ENCODE data around the gene PTTG1IP. TPM values are rescaled to one million over a fixed set of nuclear protein-coding genes. Genes with fewer than 3 reads are reported as not detected.
A peak's percentile ranks its signal among the peaks of the same experiment; 100 is the strongest.

Gene PTTG1IP
- total RNA-seq, 1 donor = 245 TPM

GRCh38 chr21:44907966-44908895 is 34.7 kb upstream of the PTTG1IP start:
- peak overlapping the region; percentile 15 for H3K4me3 ChIP-seq (ENCODE audit: low read depth, low read length)
- DNase-seq (ENCODE audit: low read depth) = peak; percentile 47
- TF ChIP-seq, protein P1, sequence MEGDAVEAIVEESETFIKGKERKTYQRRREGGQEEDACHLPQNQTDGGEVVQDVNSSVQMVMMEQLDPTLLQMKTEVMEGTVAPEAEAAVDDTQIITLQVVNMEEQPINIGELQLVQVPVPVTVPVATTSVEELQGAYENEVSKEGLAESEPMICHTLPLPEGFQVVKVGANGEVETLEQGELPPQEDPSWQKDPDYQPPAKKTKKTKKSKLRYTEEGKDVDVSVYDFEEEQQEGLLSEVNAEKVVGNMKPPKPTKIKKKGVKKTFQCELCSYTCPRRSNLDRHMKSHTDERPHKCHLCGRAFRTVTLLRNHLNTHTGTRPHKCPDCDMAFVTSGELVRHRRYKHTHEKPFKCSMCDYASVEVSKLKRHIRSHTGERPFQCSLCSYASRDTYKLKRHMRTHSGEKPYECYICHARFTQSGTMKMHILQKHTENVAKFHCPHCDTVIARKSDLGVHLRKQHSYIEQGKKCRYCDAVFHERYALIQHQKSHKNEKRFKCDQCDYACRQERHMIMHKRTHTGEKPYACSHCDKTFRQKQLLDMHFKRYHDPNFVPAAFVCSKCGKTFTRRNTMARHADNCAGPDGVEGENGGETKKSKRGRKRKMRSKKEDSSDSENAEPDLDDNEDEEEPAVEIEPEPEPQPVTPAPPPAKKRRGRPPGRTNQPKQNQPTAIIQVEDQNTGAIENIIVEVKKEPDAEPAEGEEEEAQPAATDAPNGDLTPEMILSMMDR (IDR thresholded peaks at IDR 0.05; ENCODE audit: insufficient read depth, low read depth, low read length) = no peak

DNA sequence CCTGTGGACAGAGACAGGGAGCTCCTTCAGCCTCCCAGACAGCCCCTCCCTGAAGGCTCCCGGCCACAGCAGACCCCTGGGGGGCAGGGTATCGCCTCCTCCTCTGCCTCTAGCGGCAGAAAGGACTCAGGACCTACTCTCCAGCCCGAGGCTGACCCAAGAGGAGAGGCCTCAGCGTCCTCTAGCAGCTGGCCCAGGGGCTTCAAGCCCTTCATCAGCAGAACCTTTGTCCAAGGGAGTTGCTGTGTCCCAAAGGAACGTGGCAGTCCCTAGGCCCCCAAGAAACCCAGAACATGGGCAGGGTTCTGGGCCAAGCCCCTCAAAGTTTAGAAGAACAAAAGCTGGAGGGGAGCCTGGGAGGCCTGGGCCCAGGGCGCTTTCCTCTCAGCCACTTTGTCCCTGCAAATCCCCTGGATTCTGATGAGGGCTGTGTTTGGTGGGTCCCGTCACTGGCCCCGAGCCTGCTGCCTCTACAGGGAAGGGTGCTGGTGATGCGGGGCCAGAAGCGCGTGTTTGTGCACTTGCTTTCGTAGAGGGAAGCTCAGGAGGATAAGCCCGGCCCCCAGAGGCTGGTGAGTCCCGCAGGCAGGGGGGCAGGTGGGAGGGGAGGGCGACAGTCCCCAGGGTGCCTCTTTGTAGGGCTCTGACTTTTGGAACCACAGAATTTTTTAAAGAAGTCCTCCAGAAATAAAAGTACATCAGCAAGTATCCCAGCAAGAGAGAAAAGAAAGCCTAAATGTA is 33.9 kb upstream of the PTTG1IP start:
- no peak overlapping the region for H3K4me3 ChIP-seq (ENCODE audit: low read depth, low read length)
- DNase-seq (ENCODE audit: low read depth) = no peak
- TF ChIP-seq, protein P1 (IDR thresholded peaks at IDR 0.05; ENCODE audit: insufficient read depth, low read depth, low read length) = no peak

DNA sequence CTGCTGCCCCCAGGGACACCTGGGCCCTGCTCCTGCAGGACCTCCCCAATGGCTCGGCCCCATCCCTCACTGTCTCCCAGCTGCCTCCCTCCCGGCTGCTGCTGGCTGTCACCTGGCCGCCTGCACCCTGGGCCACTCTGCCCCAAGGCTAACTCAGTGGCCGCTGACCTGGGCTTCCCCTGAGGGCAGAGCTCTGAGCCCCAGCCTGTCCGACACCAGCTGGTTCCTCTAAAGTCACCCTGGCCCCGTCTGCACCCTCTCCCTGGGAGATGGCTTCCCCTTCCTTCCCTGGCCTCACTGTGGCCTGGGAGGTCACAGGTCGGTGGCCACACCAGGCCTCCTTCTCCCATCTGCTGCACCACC is 32.2 kb upstream of the PTTG1IP start:
- no peak for DNase-seq (ENCODE audit: low read depth)
- TF ChIP-seq, protein P1 (IDR thresholded peaks at IDR 0.05; ENCODE audit: insufficient read depth, low read depth, low read length) = no peak
- H3K4me3 ChIP-seq (ENCODE audit: low read depth, low read length) = no peak overlapping the region

DNA sequence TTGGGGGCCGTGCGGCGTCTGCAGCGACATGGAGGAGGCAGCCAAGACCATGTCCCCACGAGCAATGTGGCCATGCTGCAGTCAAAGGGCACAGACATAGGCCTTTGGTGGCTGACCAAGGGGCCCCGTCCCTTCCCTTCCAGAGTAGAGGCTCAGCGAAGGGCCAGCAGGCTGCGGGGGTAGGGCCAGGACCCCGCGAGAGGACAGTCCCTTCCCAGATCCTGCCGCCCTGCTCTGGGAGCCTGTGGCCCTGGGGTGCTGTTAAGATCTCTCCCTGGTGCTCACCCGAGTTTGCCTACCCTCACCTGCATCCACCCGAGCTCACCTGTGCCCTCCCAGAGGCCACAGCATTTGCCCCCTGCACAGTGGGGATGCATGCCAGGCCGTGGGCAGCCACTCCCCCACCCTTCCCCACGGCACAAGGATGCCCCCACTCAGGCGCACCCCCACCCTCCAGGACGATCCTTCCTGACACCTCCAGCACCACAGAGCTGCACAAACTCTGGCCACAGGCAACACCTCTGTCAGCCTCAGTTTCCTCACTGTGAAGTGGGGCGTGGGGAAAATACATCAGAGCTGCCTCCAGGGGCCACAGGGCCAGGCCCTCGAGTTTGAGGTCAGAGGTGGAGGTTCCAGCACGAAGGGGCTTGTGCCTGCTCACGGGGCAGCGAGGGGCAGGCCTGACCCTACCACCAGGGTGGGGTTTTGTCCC is 31.7 kb upstream of the PTTG1IP start:
- TF ChIP-seq, protein P1 (IDR thresholded peaks at IDR 0.05; ENCODE audit: insufficient read depth, low read depth, low read length) = no peak
- no peak overlapping the region for H3K4me3 ChIP-seq (ENCODE audit: low read depth, low read length)
- DNase-seq (ENCODE audit: low read depth) = no peak

- TF ChIP-seq, protein P1 (IDR thresholded peaks at IDR 0.05; ENCODE audit: insufficient read depth, low read depth, low read length) = no peak
- no peak overlapping the region for H3K4me3 ChIP-seq (ENCODE audit: low read depth, low read length)
- no peak for DNase-seq (ENCODE audit: low read depth)
These were observed 30.8 kb upstream of the PTTG1IP start for GRCh38 chr21:44904141-44904923.

DNA sequence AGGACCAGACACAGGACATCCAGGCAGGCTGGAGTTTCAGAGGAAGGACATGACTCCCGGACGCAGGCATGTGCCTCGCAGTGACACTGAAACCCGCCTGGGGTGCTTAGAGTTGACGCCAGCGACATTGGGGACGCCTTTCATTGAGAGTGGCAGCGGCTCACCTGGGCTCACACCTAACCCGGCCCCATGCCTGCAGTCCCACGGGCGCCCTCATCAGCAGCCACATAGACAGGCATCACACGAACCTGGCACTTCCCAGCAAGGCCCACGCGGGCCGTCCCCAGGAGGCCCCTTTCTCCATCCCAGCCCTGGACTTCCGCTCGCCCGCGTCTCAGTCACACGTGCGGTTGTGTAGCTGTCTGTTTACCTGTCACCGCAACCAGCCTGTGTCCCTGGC is 30.2 kb upstream of the PTTG1IP start:
- H3K4me3 ChIP-seq (ENCODE audit: low read depth, low read length) = no peak overlapping the region
- no peak for DNase-seq (ENCODE audit: low read depth)
- TF ChIP-seq, protein P1 (IDR thresholded peaks at IDR 0.05; ENCODE audit: insufficient read depth, low read depth, low read length) = no peak
